Coronary artery (tissue), 2 donors: ENCODE data around the gene ATP2A3.

Source experiments
- DNase-seq: peaks from one replicate; pipeline ENCODE4 v3.0.0-alpha.2; 2017; ENCODE audit warnings: low spot score
- H3K27ac ChIP-seq, 2 donors: fragments of 200-600 bp; sonication (generic); one replicate each; pipeline ENCODE4 v1.5.1; 2016 to 2019
- H3K4me3 ChIP-seq: fragments of 200-600 bp; sonication (generic); 2 replicates; pipeline ENCODE4 v1.5.1; 2016; ENCODE audit warnings: mild to moderate bottlenecking, moderate library complexity
- TF ChIP-seq, protein P1 (sequence below): fragments of 200-600 bp; sonication (generic); IDR thresholded peaks from one replicate; pipeline ENCODE4 v1.5.1; 2019; ENCODE audit warnings: antibody characterized with exemption

Gene ATP2A3

DNA sequence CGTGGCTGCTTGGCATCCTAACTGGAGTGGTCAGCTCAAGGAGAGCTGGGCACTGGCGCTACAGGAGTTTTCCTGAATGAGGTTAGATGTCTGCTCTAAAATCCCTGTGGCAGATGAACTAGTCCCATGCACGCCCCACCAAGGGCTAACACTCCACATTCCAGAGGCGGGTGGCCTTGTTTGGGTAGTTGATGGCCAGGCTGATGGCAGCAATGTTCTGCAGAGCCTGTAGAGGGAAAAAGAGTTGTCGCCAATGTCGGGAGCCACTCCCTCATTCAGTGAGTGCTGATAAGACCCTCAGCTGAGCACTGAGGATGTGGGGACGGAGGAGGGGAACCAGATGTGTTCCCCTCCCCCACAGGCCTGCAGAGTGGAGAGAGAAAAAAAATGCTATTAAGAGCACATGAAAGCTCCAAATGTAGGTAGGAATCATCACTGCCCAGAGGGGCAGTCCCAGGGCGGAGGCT is 42.5 kb upstream of the ATP2A3 start:
- Histone ChIP-seq H3K4me3 (no peak overlapping the region), H3K27ac (peak overlapping the region in 1 of 2 donors; percentile 56)
- TF ChIP-seq, protein P1, sequence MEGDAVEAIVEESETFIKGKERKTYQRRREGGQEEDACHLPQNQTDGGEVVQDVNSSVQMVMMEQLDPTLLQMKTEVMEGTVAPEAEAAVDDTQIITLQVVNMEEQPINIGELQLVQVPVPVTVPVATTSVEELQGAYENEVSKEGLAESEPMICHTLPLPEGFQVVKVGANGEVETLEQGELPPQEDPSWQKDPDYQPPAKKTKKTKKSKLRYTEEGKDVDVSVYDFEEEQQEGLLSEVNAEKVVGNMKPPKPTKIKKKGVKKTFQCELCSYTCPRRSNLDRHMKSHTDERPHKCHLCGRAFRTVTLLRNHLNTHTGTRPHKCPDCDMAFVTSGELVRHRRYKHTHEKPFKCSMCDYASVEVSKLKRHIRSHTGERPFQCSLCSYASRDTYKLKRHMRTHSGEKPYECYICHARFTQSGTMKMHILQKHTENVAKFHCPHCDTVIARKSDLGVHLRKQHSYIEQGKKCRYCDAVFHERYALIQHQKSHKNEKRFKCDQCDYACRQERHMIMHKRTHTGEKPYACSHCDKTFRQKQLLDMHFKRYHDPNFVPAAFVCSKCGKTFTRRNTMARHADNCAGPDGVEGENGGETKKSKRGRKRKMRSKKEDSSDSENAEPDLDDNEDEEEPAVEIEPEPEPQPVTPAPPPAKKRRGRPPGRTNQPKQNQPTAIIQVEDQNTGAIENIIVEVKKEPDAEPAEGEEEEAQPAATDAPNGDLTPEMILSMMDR: no peak
- no peak for DNase-seq

GRCh38 chr17:4006165-4006589 is 41.9 kb upstream of the ATP2A3 start:
- TF ChIP-seq, protein P1: no peak
- no peak for DNase-seq
- Histone ChIP-seq H3K27ac (peak overlapping the region in 1 of 2 donors; percentile 56), H3K4me3 (no peak overlapping the region)

DNA sequence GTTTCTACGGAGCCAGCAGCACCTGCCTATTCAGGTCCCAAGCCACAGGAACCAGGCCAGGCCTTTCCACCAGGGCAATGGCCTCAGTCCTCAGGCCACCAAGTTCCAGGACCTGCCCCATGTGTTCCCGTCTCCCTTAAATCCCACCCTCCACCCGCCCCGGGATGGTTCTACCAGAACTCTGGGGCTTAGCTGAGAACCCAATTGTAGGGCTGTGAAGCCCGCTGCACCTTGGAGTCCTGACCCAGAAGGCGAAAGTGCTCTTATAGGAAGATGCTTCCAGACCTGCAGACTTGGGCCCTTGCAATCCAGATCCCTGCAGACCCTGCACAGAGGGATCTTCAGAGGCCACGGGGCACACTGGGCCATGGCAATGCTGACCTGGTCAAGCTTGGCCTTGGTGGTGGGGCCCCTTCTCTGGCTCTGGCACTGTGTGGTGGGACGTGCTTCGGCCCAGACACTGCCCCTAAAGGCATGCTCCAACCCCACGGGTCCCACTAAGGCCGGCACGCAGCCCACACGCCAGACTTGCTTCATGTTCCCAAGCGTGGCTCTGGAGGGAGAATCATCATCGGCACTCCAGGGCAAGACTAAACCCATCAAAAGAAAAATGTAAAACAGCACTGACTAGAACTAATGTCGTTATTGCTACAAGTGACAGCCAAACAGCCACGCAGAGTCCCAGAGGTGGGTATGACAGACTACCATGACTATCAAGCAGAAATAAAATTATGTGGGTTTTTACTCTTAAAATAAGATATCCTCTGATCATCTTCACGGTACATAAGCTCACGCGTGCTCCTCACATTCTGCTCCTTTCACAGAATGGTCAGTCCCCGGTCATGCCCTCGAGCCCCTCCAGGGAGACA is 41.3 kb upstream of the ATP2A3 start:
- DNase-seq: no peak
- H3K4me3 ChIP-seq: no peak overlapping the region
- no peak overlapping the region for H3K27ac ChIP-seq
- TF ChIP-seq, protein P1: no peak

DNA sequence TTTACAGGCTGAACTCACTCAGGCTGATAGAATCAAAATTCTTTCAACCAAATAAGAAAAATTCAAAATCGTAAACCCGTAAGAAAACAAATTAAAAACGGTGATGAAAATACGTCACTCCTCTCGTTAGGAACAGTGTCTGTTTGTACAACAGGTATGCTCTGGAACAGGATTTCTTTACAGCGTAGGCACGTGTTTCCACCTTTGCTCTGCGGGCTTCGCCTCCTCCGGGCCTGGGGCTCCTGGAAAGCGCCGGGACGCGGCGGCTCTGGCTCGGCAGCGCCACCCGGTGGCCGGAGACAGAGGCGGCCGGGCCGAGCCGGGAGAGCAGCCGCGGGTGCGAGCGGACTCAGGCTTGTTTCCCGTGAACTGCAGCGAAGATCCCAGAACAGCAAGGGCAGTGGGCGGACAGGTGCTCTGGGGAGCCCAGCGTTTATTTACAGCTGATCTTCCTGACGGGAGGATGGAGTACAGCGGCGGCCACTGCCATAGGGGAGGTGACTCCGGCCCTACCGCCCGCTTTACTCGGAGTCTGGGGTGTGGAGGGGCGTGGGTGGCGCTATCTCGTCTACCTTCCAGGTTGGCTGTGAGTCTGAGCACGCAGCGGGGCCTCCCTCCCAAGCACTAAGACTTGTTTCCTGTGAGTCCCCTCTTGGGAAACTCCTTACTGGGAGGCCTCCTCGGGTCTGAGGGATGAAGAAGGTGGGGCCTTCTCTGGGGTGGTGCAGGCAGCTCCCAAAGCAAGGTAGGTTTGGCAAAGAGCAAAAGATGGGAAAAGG is 40.5 kb upstream of the ATP2A3 start:
- TF ChIP-seq, protein P1: peak; percentile 60
- no peak for DNase-seq
- Histone ChIP-seq H3K27ac (no peak overlapping the region), H3K4me3 (no peak overlapping the region)

- no peak overlapping the region for H3K4me3 ChIP-seq
- TF ChIP-seq, protein P1: no peak
- no peak overlapping the region for H3K27ac ChIP-seq
- no peak for DNase-seq
Observed at GRCh38 chr17:4003501-4004421, 39.5 kb upstream of the ATP2A3 start.

DNA sequence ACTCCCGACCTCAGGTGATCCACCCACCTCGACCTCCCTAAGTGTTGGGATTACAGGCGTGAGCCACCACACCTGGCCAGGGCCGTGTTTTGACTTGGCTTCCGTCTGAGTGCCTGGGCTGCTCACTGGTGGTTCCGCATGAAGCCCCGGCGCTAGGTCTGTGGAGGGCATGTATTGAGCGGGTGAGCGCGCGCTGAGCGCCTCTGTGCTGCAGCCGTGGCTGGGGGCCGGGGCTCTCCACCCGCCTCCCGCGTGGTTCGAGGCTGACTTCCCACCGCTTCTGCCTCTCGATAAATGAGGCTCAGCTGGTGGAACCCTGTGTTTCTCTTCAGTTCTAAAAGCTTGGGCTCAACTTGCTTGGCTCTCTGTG is 38.9 kb upstream of the ATP2A3 start:
- TF ChIP-seq, protein P1: no peak
- DNase-seq: no peak
- Histone ChIP-seq H3K27ac (no peak overlapping the region), H3K4me3 (no peak overlapping the region)
